ENCODE data around the gene ZNF226.
A peak's percentile ranks its signal among the peaks of the same experiment; 100 is the strongest.
"Not testable (repeated sequence)": the region's sequence is repeated elsewhere in the genome, so short reads cannot be mapped to it uniquely, and the experiment has no call there.

Gene ZNF226

DNA sequence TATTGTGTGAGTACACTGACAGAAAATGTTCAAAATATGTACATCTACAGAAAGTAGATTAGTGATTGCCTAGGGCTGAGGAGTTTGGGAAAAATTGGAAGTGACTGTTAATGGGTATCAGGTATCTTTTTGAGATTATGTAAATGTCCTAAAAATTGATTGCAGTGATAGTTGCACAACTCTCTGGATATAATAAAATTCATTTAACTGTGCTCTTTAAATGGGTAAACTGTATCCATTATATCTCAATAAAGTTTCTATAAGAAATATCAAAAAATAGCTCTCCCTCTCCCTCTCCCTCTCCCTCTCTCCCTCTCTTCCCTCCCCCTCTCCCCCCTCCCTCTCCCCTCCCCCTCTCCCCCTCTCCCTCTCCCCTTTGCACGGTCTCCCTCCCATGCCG lies 38.1 kb downstream of the ZNF226 start:
- no peak for DNase-seq (ENCODE audit: low read depth)
- no peak overlapping the region for H3K4me3 ChIP-seq (ENCODE audit: low read depth, low read length)
- TF ChIP-seq POLR2A (IDR thresholded peaks at IDR 0.05; ENCODE audit: extremely low read depth, insufficient read length), result no peak
- TF ChIP-seq MYC (IDR thresholded peaks at IDR 0.05; ENCODE audit: low read depth, low read length), result no peak
- TF ChIP-seq, protein P1, sequence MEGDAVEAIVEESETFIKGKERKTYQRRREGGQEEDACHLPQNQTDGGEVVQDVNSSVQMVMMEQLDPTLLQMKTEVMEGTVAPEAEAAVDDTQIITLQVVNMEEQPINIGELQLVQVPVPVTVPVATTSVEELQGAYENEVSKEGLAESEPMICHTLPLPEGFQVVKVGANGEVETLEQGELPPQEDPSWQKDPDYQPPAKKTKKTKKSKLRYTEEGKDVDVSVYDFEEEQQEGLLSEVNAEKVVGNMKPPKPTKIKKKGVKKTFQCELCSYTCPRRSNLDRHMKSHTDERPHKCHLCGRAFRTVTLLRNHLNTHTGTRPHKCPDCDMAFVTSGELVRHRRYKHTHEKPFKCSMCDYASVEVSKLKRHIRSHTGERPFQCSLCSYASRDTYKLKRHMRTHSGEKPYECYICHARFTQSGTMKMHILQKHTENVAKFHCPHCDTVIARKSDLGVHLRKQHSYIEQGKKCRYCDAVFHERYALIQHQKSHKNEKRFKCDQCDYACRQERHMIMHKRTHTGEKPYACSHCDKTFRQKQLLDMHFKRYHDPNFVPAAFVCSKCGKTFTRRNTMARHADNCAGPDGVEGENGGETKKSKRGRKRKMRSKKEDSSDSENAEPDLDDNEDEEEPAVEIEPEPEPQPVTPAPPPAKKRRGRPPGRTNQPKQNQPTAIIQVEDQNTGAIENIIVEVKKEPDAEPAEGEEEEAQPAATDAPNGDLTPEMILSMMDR (IDR thresholded peaks at IDR 0.05; ENCODE audit: low read depth, low read length), result no peak
- TF ChIP-seq, protein P2, sequence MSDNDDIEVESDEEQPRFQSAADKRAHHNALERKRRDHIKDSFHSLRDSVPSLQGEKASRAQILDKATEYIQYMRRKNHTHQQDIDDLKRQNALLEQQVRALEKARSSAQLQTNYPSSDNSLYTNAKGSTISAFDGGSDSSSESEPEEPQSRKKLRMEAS (IDR thresholded peaks at IDR 0.05; ENCODE audit: low read depth, low read length), result no peak

DNA sequence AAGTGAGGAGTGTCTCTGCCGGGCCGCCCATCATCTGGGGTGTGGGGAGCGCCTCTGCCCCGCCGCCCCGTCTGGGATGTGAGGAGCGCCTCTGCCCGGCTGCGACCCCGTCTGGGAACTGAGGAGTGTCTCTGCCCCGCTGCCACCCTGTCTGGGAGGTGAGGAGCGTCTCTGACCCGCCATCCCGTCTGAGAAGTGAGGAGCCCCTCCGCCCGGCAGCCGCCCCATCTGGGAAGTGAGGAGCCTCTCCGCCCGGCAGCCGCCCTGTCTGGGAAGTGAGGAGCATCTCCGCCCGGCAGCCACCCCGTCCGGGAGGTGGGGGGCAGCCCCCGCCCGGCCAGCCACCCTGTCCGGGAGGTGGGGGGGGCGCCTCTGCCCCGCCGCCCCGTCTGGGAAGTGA lies 39.0 kb downstream of the ZNF226 start:
- not testable (repeated sequence) for H3K4me3 ChIP-seq (ENCODE audit: low read depth, low read length)

DNA sequence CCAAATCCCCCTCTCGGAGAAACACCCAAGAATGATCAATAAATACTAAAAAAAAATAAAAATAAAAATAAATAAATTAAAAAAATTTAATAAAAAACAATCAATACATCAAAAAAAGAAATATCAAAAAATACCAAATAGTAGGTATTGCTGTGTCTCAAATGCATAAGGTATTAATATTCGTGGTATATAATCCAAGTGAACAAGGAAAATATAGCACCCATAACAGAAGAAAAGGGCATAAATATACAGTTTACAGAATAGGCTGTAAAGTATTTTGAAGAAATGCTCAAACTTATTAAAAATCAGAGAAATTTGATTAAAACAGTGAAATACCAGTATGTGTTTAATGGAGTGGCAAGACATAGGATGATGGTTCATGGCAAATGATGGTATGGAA lies 39.9 kb downstream of the ZNF226 start:
- H3K4me3 ChIP-seq (ENCODE audit: low read depth, low read length), result no peak overlapping the region
- TF ChIP-seq, protein P1 (IDR thresholded peaks at IDR 0.05; ENCODE audit: low read depth, low read length), result no peak
- TF ChIP-seq, protein P2 (IDR thresholded peaks at IDR 0.05; ENCODE audit: low read depth, low read length), result no peak
- TF ChIP-seq MYC (IDR thresholded peaks at IDR 0.05; ENCODE audit: low read depth, low read length) (no peak), POLR2A (IDR thresholded peaks at IDR 0.05; ENCODE audit: extremely low read depth, insufficient read length) (no peak)
- DNase-seq (ENCODE audit: low read depth), result no peak

More for the DNA sequence above, 39.0 kb downstream of the ZNF226 start:
- DNase-seq (ENCODE audit: low read depth), result not testable (repeated sequence)

DNA sequence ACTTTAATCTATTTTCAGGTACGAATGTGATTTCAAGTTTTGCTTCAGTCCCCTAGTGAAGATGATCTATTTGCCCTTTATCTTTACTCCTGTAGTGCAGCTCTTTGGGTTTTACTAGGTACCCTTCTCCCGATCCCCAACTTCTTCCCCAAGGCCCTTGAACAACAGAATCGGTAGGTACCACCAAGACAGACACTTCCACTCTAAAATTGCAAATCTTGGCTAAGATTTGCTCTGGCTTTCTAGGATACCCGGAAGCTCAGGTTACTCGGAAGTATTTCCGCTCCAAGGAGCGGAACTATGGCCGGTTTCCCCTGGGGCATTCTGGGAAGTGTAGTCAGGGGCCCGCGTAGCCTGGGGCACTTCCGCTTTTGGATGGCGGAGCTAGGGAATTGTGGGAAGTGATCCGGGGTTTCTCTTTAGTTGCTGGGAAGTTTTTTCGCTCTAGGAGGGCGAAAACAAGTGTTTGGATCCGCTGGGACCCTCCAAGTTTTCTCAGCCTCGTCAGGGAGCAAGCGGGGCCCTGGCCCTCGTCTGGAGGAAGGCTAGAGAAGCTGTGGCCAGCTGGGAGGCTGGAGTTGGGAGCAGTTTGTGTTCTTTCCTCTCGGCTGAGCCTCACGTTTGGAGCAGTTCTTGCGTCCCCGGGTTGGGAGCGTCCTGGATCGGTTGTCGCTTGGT lies 42.4 kb downstream of the ZNF226 start:
- DNase-seq (ENCODE audit: low read depth), result peak; percentile 89
- peak overlapping the region; percentile 70 for H3K4me3 ChIP-seq (ENCODE audit: low read depth, low read length)
- peak; percentile 17 for TF ChIP-seq POLR2A (IDR thresholded peaks at IDR 0.05; ENCODE audit: extremely low read depth, insufficient read length)
- TF ChIP-seq, protein P2 (IDR thresholded peaks at IDR 0.05; ENCODE audit: low read depth, low read length), result no peak

DNA sequence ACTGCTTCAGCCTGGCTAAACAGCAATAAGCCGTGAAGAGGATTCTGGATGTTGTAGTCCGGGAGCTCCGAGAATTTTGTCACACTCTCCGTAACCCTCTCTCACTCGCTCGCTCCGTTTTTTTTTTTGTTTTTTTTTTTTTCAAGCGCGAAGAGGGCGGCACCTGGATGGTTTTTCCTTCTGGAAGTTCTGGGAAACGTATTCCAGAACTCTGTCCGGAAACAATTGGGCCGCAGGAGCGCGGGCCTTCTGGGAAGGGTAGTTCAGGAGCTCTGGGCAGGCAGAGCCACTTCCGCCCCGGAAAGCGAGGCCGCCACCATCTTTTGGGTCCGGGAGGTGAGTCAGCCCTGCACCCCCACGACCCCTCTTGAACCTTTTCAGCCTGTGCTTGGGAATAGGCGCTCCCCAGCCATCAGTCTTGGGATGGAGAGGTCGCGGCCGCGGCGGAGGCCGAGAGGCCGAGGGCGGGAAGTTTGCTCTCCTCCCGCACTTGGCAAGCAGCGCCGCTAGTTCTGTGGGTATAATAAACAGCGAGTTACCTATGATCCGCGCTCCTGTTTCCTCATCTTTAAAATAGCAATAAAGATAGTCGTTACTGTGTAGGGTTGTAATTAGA lies 47.5 kb downstream of the ZNF226 start, which contains the start of gene ZNF227:
ZNF227 (plus strand) TSS at position 283 of the 616 bp plus-strand sequence. CDS start 5,261 bp downstream, outside the sequence.
- DNase-seq (ENCODE audit: low read depth), result peak; percentile 82
- TF ChIP-seq, protein P2 (IDR thresholded peaks at IDR 0.05; ENCODE audit: low read depth, low read length), result no peak
- TF ChIP-seq POLR2A (IDR thresholded peaks at IDR 0.05; ENCODE audit: extremely low read depth, insufficient read length), result peak; percentile 44
- peak within 1 kb of the TSS; percentile 91 for H3K4me3 ChIP-seq (ENCODE audit: low read depth, low read length)

DNA sequence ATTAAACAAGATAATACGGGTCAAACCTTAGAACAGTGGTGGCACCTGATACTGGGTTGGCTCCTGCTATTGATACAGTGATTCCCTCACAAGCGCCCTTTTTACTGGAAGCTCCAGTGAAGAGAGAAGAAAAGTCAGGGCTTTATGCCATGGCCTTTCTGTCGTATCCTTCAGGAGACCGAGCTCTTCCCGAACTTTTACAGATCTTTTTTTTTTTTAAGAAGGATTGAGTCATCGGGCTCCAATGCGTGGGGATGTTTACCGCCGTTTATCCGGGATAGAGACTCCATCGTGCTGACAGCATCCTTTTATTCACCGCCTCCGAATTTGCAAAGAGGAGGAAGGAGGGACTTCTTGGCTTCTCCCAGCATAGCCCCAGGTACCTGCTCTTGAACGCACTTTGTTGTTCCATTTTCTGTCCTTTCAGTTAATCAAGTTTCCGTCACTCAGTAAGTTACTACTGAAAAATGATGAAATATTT lies 48.0 kb downstream of the ZNF226 start:
- DNase-seq (ENCODE audit: low read depth), result peak; percentile 3
- H3K4me3 ChIP-seq (ENCODE audit: low read depth, low read length), result peak overlapping the region; percentile 91
- TF ChIP-seq MYC (IDR thresholded peaks at IDR 0.05; ENCODE audit: low read depth, low read length), result no peak
- TF ChIP-seq, protein P2 (IDR thresholded peaks at IDR 0.05; ENCODE audit: low read depth, low read length), result no peak
- TF ChIP-seq POLR2A (IDR thresholded peaks at IDR 0.05; ENCODE audit: extremely low read depth, insufficient read length), result no peak
- TF ChIP-seq, protein P1 (IDR thresholded peaks at IDR 0.05; ENCODE audit: low read depth, low read length), result no peak

DNA sequence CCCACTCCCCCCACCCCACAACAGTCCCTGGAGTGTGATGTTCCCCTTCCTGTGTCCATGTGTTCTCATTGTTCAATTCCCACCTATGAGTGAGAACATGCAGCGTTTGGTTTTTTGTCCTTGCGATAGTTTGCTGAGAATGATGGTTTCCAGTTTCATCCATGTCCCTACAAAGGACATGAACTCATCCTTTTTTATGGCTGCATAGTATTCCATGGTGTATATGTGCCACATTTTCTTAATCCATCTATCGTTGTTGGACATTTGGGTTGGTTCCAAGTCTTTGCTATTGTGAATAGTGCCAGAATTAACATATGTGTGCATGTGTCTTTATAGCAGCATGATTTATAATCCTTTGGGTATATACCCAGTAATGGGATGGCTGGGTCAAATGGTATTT lies 55.0 kb downstream of the ZNF226 start:
- not testable (repeated sequence) for H3K4me3 ChIP-seq (ENCODE audit: low read depth, low read length); DNase-seq (ENCODE audit: low read depth)

DNA sequence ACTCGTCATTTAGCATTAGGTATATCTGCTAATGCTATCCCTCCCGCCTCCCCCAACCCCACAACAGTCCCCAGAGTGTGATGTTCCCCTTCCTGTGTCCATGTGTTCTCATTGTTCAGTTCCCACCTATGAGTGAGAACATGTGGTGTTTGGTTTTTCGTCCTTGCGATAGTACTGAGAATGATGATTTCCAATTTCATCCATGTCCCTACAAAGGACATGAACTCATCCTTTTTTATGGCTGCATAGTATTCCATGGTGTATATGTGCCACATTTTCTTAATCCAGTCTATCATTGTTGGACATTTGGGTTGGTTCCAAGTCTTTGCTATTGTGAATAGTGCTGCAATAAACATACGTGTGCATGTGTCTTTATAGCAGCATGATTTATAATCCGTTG lies 55.9 kb downstream of the ZNF226 start:
- not testable (repeated sequence) for DNase-seq (ENCODE audit: low read depth); H3K4me3 ChIP-seq (ENCODE audit: low read depth, low read length)

DNA sequence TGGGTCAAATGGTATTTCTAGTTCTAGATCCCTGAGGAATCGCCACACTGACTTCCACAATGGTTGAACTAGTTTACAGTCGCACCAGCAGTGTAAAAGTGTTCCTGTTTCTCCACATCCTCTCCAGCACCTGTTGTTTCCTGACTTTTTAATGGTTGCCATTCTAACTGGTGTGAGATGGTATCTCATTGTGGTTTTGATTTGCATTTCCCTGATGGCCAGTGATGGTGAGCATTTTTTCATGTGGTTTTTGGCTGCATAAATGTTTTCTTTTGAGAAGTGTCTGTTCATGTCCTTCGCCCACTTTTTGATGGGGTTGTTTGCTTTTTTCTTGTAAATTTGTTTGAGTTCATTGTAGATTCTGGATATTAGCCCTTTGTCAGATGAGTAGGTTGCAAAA lies 56.4 kb downstream of the ZNF226 start:
- DNase-seq (ENCODE audit: low read depth); H3K4me3 ChIP-seq (ENCODE audit: low read depth, low read length): not testable (repeated sequence)

Measured in NB4 (cell line).